Measurements from ENCODE around the gene IL17C.
"Not testable (repeated sequence)": the region's sequence is repeated elsewhere in the genome, so short reads cannot be mapped to it uniquely, and the experiment has no call there.

Gene IL17C

GRCh38 chr16:88661468-88661867 is 23.1 kb downstream of the IL17C start:
- DNase-seq (ENCODE audit: low read depth), result no peak

GRCh38 chr16:88662222-88662842 is 24.0 kb downstream of the IL17C start:
- no peak for DNase-seq (ENCODE audit: low read depth)

GRCh38 chr16:88662843-88663606 is 24.7 kb downstream of the IL17C start, which contains the start of gene MVD:
Gene MVD (minus strand): TSS chr16:88663091. CDS start chr16:88663080, 11 bp downstream.
- peak; percentile 91 for DNase-seq (ENCODE audit: low read depth)

- DNase-seq (ENCODE audit: low read depth), result no peak
Observed at GRCh38 chr16:88665148-88665547, 26.8 kb downstream of the IL17C start.

- no peak for DNase-seq (ENCODE audit: low read depth)
Observed at GRCh38 chr16:88665570-88665969, 27.2 kb downstream of the IL17C start.

DNA sequence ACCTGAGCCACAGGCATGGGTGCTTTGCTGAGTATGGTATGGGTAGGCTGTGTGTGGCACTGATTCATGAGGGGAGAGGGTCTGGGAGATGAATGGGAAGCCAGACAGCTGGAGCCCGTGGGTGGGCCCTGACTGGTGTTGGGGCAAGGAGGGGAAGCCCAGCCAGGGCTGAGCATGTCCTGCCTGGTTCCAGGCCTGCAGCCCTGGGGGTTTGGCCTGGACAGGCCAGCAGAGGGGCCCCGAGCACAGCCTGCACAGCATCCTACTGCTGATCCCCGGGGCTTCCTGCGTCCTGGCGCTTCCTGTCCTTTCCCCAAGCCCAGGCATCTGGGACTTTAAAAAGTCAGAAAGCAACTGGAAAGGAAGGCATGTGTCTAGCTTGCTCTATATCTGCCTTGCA is 29.1 kb downstream of the IL17C start:
- no peak for DNase-seq (ENCODE audit: low read depth)

- DNase-seq (ENCODE audit: low read depth), result not testable (repeated sequence)
Observed at GRCh38 chr16:88669493-88669892, 31.1 kb downstream of the IL17C start.

DNA sequence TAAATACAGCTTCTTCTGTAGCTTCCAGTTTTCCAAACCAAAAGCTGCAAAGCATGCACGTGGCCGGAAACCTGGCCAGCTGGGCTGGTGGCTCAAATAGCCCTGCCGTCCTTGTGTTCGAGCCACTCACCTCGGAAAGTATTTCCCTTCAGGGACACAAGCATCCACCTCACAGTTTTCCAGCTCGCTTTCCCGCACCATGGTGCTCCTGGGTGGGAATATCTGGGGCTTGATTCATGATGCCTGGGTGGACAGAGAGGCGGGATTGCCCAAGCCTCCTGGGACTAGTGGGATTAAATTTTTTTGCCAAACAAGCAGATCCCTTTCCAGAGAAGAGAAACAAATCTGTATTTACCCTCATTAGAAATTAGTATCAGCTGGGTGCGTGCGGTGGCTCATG is 31.6 kb downstream of the IL17C start:
- no peak for DNase-seq (ENCODE audit: low read depth)

DNA sequence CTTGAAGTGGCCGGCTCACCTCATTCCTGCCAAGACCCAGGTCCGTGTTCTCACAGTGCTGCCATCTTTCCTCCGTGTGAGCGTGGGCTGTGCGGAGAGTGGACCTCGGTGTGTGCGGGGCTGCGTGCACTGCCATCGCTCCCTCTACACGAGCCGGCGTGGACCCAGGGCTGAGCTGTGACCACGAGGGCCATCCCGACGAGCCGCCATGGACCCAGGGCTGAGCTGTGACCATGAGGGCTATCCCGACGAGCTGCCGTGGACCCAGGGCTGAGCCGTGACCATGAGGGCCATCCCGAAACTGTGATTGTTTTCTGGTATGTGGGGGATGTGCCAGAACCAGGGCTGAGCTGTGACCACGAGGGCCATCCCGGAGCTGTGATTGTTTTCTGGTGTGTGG is 33.4 kb downstream of the IL17C start:
- DNase-seq (ENCODE audit: low read depth), result no peak

- DNase-seq (ENCODE audit: low read depth), result no peak
Observed at GRCh38 chr16:88672776-88673175, 34.4 kb downstream of the IL17C start.

DNA sequence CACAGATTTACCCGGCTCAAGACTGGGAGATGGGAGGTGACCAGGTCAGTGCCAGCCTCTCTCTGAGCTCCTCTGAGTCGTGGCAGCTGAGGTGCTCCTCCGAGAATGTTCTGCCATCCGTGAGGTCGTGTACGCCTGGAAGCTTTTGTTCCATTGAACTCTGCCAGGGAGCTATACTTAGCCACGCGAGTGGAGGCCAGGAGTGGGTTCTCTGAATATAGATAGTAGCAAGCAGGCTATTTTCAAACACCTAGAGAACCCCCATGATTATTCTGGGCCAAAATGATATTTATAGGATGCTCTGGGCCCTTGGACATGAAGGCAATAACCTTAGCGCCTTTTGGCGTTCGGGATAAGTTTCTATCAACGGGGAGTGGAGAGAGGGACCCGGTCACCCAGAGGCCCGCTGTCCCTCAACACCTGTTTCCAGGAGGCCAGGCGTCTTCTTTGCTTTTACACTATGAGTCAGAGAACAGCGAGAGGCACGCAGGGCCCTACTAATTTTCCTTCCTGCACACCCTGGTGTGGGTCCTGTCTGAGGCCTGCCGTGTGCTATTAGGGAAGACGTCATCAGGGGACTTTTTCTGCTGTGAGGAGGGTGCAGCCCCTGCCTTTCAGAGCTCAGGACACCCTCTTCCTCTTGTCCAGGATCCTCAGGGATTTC is 35.5 kb downstream of the IL17C start:
- no peak for DNase-seq (ENCODE audit: low read depth)

GRCh38 chr16:88676502-88677242 is 38.3 kb downstream of the IL17C start:
- no peak for DNase-seq (ENCODE audit: low read depth)

DNA sequence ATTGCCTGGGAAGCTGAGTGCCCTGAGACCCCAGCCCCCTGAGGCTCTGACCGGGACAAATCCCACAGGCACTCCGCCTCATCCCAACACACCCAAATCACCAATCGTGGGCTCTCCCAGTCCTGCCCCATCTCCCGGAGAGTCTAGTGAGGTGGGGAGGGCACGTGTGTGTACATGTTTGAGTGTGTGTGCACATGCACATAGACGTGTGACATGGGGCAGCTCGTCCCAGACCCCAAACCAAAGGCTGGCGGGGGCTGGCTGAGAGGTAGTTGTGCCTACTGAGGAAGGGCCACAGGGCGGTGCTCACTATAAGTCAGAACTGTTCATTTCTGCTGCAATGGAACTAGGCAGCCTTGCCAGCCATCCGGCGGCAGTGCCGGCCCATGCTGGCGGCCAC is 39.3 kb downstream of the IL17C start:
- DNase-seq (ENCODE audit: low read depth), result no peak

GRCh38 chr16:88678224-88678979 is 40.0 kb downstream of the IL17C start:
- DNase-seq (ENCODE audit: low read depth), result no peak

DNA sequence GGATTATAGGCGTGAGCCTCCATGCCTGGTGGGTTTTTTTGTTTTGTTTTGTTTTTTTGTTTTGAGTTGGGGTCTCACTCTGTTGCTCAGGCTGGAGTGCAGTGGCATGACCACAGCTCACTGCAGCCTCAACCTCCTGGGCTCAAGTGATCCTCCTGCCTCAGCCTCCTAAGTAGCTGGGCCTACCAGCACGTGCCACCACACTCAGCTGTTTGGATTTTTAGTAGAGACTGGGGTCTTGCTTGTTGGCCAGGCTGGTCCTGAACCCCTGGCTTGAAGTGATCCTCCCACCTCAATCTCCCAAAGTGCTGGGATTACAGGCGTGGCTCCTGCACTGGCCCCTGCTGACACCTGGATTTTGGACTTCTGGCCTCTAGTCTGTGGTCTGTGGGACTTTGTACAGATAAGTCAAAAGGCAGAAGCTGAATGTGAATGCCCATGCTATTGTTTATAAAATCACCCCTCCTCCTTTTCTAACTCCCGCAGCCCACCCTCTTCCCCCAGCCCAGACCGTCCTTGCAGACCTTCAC is 42.2 kb downstream of the IL17C start:
- no peak for DNase-seq (ENCODE audit: low read depth)

DNA sequence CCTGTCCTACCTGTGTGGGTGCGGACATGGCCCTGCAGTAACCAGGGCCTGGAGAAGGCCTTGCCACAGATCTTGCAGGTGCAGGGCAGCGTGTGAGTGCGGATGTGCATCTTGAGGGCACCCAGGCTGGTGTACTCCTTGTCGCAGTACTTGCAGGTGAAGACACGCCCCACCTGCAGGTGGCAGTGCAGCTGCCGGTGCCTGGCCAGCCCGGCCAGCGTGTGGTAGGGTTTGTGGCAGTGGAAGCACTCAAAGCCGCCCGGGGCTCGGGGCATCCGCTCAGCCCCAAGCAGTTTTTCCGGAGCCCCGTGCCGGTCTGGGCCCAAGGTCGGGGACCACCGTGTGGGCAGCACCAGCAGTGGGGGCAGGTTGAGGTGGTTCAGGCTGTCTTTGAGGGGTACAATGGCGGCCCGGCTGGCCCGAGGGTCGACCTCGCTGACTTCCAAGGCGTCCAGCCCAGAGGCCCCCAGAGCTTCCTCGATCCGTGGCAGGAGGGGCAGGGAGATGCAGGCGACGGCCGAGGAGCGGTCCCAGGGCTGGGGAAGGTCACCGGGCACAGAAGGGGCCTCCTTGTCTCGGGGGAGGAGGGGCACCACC is 42.8 kb downstream of the IL17C start:
- no peak for DNase-seq (ENCODE audit: low read depth)

- no peak for DNase-seq (ENCODE audit: low read depth)
Observed at GRCh38 chr16:88681709-88682451, 43.5 kb downstream of the IL17C start.

DNA sequence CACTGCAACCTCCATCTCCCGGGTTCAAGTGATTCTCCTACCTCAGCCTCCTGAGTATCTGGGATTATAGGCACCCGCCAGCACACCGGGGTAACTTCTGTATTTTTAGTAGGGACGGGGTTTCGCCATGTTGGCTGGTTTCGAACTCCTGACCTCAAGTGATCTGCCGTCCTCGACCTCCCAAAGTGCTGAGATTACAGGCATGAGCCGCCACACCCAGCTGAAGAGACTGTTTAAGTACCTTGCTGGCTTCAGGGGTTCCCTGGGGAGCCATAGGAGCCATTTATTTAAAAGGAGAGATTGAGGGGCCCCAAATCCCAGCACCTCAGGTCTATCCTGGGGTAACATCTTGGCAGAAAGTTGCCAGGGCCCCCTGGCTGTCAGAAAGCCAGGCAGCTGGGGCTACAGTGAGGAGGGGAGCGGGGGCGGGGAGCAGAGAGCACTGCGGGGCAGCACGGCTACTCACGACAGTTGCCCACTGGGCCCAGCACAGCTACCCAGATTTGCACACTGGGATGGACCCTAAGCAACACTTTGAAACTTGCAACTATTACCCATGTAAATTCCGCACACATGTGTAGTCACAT is 46.3 kb downstream of the IL17C start:
- DNase-seq (ENCODE audit: low read depth), result no peak

DNA sequence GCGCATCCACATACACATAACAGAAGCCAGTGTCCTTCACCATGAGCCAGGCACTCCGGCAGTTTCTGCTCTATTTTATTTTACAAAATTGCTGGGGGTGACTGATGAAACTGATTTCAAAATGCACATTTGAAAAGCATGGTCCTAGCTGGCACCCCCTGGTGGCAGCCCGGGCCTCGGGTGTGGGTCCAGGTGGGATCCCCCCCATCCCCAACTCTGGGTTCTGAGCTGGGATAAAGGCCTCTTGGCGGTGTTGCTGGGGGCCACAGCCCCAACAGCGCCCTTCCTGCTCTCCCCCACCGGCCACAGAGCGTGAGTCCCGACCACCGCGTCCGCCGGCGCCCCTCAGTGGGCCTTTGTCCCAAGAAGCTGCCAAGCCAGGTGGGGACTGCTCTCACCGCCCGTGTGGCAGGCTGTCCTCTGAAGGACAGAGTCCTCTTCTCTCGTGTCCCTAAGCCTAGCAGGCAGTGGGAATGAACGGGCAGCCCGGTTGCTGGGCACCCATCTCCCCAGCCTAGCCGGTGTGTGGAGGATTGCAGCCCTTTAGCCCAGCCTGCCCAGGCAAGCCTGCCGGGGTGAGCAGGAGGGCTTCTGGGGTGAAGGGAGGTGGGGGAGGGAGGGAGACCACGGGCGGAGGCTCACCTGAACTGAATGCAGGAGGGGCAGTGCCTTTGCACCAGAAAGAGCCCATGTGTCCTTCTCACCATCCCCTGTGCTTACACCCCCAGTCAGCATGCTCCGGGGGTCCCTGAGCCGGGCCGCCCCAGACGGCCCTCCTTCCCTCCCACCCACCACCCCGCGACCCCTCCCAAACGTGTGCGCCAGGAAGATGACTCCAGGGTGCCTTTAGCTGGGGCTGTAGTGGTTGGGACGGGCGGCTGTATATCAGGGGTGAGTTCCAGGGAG is 47.0 kb downstream of the IL17C start:
- DNase-seq (ENCODE audit: low read depth), result no peak

All from stimulated activated CD8-positive, alpha-beta memory T cell treated with anti-CD3 and anti-CD28 coated beads, Interleukin-12 subunit alpha, Interleukin-12 subunit beta, amount 100 ng/mL, for 4 hours (primary cell).